ENCODE measurements around the gene BRAT1. TPM values are rescaled to one million over a fixed set of nuclear protein-coding genes. Genes with fewer than 3 reads are reported as not detected.
A peak's percentile ranks its signal among the peaks of the same experiment; 100 is the strongest.

BRAT1 gene
- total RNA-seq, 6 experiments from 2014 or later, result 11.1 to 25.9 (median 14.8) TPM

DNA sequence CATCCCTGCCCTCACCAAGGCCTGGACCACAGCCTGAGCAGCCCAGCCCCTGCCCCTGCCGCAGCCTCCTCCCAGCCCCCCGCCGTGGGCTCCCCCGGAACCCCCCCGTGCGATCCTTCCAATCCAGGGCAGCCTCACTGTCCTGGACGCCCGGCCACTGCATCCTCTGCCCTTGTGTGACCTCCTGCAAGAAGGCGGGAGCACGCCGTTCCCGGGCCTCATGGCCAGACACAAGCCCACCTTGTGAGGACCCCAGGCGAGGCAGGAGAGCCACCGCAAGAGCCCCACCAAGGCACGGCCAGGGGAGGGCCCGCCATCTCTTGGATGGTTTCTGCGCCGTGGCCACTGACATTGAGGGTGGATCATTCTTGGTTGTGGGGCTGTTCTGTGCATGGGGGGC, 43.6 kb downstream of the BRAT1 start:
- intact Hi-C loops (cut with DNase I), result no loop called here
- Histone ChIP-seq H3K36me3 (no peaks in the 10 kb centered on the region), H3K4me1 (peaks cover 0 to 4% (median 0%) of the 10 kb centered on the region in 4 donors), H3K27me3 (no peaks in the 10 kb centered on the region), H3K9me3 (no peaks in the 10 kb centered on the region), H3K27ac (peak overlapping the region in 2 of 3 donors; percentile 40), H3K4me3 (no peak overlapping the region)
- no CpG with 5 or more reads among the region's 18 CpGs for WGBS (ENCODE audit: insufficient coverage, low coverage, low lambda C conversion rate, missing lambda C conversion rate)
- ATAC-seq (peak; percentile 4 to 34 (median 23)), DNase-seq (no peak)
- no peak for TF ChIP-seq POLR2A (IDR thresholded peaks at IDR 0.05)
- TF ChIP-seq, protein P1, sequence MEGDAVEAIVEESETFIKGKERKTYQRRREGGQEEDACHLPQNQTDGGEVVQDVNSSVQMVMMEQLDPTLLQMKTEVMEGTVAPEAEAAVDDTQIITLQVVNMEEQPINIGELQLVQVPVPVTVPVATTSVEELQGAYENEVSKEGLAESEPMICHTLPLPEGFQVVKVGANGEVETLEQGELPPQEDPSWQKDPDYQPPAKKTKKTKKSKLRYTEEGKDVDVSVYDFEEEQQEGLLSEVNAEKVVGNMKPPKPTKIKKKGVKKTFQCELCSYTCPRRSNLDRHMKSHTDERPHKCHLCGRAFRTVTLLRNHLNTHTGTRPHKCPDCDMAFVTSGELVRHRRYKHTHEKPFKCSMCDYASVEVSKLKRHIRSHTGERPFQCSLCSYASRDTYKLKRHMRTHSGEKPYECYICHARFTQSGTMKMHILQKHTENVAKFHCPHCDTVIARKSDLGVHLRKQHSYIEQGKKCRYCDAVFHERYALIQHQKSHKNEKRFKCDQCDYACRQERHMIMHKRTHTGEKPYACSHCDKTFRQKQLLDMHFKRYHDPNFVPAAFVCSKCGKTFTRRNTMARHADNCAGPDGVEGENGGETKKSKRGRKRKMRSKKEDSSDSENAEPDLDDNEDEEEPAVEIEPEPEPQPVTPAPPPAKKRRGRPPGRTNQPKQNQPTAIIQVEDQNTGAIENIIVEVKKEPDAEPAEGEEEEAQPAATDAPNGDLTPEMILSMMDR (IDR thresholded peaks at IDR 0.05), result no peak

DNA sequence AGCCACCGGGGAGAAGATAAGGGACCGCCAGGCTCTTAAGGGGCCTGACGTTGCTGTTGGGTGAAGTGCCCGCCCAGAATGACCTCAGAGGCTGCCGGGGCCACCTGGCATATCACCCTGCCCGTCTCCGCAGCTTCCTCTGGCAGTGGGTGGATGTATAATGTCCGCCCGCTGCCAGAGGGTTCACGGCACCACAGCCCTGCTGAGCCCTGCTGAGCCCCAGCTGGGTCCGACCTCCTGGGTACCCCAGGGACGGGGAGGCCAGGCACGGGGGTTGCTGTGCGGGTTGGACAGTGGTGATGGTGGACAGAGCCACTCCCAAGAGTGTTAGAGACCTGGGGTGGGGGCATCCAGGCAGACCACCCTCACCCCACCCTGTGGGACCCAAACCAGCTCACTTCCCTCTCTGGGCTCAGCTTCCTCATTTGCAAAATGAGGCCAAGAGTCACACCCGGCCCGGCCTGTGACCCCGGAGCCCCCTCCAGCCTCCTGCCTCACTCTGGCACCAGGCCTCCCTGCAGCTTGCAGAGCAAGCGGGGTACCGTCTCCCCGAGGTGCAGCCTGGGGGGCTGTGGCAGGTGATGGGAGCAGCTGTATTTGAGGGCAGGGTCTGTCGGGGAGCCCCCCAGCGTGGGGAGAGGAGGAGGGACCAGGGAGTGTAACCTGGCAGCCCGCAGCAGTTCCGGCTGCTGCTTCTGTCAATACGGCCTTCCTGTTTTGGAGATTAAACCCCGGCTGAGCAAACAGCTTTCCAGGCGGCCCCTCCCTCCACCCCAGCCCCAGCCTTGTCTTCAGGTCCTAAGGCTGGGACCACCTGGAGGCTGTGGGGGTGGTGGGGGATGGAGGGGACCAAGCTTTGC, 44.2 kb downstream of the BRAT1 start:
- H3K4me1 ChIP-seq, result peaks cover 0 to 4% (median 0%) of the 10 kb centered on the region in 4 donors
- H3K4me3 ChIP-seq, result no peak overlapping the region
- WGBS (ENCODE audit: insufficient coverage, low coverage, low lambda C conversion rate, missing lambda C conversion rate), result 53% methylated on average over 3 of the region's 27 CpGs
- peak overlapping the region in 2 of 3 donors; percentile 40 for H3K27ac ChIP-seq
- ATAC-seq, result peak; percentile 46 to 59 (median 50)
- H3K9me3 ChIP-seq, result no peaks in the 10 kb centered on the region
- DNase-seq, result no peak
- no peaks in the 10 kb centered on the region for H3K36me3 ChIP-seq
- TF ChIP-seq, protein P1 (IDR thresholded peaks at IDR 0.05), result no peak
- no peak for TF ChIP-seq POLR2A (IDR thresholded peaks at IDR 0.05)
- no peaks in the 10 kb centered on the region for H3K27me3 ChIP-seq
- intact Hi-C loops (cut with DNase I), result no loop called here

DNA sequence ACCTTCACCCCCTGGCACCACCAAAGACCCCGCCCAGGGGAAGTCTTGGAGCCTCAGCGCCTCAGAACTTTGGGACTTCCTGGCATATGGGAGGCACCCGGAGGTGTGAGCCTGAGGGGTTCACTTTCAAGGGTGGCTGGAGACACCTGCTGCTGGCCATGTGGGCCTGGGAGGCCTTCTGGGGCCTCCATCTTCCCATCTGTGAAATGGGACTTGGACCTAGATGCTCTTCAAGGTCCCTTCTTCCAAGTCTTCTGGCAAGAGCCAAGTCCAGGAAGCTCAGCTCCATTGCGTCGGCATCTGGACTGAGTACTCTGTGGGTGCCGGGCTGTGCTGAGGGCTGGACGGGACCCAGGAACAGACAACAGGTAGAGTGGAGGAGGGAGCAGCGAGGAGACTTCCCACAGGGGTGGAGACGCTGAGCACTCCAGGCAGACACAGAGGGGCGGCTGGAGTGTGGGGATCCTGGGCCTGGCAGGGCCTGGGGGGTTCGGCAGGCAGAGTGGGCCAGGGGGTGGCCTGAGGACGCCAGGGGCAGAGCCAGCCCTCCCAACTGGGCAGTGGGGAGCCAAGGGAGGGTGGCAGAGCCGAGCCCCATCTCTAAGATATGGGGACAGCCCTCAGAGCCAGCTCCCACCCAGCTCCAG, 45.1 kb downstream of the BRAT1 start:
- DNase-seq, result no peak
- ATAC-seq, result no peak
- H3K36me3 ChIP-seq, result no peaks in the 10 kb centered on the region
- H3K4me1 ChIP-seq, result peaks cover 0 to 4% (median 0%) of the 10 kb centered on the region in 4 donors
- intact Hi-C loops (cut with DNase I), result no loop called here
- no CpG with 5 or more reads among the region's 13 CpGs for WGBS (ENCODE audit: insufficient coverage, low coverage, low lambda C conversion rate, missing lambda C conversion rate)
- TF ChIP-seq, protein P1 (IDR thresholded peaks at IDR 0.05), result no peak
- TF ChIP-seq POLR2A (IDR thresholded peaks at IDR 0.05), result no peak
- H3K9me3 ChIP-seq, result no peaks in the 10 kb centered on the region
- peak overlapping the region in 1 of 3 donors; percentile 40 for H3K27ac ChIP-seq
- no peaks in the 10 kb centered on the region for H3K27me3 ChIP-seq
- H3K4me3 ChIP-seq, result no peak overlapping the region

DNA sequence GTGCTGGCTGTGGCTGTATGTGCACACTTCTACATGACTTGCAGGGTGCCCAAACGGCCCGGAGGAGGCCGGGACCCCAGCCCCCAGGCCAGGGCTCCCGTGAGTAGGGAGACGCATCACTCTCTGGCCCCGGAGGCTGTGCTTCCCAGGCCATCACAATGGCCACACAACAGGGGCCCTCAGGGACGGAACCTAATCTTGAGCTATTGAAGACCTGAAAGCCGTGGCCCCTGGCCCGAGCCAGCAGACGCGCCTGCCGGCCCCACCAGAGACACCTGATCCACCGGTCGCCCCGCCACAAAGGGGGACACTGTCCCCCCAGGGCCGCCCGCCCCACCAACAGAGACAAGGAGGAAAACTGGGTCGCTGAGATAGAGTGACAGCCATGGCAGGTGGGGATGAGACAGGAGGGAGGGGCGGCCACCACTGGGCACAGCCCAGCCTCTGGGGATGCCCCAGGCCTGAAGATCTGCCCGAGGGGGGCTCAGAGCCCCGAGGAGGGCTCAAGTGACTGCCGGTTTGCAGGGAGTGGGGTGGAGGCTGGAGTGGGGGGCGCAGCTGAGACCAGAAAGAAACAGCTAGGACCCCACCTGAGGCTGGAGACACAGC, 45.9 kb downstream of the BRAT1 start:
- TF ChIP-seq POLR2A (IDR thresholded peaks at IDR 0.05), result no peak
- Histone ChIP-seq H3K4me1 (peaks cover 0 to 4% (median 0%) of the 10 kb centered on the region in 4 donors), H3K27ac (peak overlapping the region in 1 of 3 donors; percentile 24), H3K9me3 (no peaks in the 10 kb centered on the region), H3K4me3 (no peak overlapping the region), H3K36me3 (no peaks in the 10 kb centered on the region), H3K27me3 (no peaks in the 10 kb centered on the region)
- intact Hi-C loops (cut with DNase I), result no loop called here
- WGBS (ENCODE audit: insufficient coverage, low coverage, low lambda C conversion rate, missing lambda C conversion rate), result 64% methylated on average over 7 of the region's 23 CpGs
- ATAC-seq, result no peak
- DNase-seq, result no peak
